ENCODE measurements around the gene KCNJ15.

GRCh38 chr21:38268864-38269575, 12.2 kb downstream of the KCNJ15 start:
- no peak for TF ChIP-seq CTCF (IDR thresholded peaks at IDR 0.05)
- no peak for TF ChIP-seq POLR2A (IDR thresholded peaks at IDR 0.05)

Measured in body of pancreas (tissue), 4 donors.